Stimulated activated CD8-positive, alpha-beta memory T cell treated with anti-CD3 and anti-CD28 coated beads, Interleukin-2, amount 100 ng/mL, for 48 hours (primary cell): ENCODE results near the gene MGRN1.

Source experiments
- DNase-seq, 2 donors: peaks; one replicate each; pipeline ENCODE4 v3.0.0-alpha.2; 2020; ENCODE audit warnings: low read depth in 2 of 2

The MGRN1 gene

DNA sequence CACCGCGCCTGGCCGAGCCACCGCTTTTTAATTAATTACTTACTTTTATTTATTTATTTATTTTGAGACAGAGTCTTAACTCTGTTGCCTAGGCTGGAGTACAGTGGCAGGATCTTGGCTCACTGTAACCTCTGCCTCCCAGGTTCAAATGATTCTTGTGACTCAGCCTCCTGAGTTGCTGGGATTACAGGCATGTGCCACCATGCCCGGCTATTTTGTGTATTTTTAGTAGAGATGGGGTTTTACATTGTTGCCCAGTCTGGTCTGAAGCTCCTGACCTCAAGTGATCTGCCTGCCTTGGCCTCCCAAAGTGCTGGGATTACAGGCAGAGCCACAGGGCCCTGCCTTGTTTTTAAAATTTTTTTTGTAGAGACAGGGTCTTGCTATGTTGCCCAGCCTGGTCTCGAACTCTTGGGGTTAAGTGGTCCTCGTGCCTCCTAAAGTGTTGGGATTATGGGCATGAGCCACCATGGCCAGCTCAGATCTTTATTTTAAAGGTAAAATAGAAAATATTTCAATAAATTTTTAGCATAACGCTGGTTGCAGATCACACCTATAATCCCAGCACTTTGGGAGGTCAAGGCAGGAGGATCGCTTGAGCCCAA is 50.4 kb downstream of the MGRN1 start:
- DNase-seq = no peak

DNA sequence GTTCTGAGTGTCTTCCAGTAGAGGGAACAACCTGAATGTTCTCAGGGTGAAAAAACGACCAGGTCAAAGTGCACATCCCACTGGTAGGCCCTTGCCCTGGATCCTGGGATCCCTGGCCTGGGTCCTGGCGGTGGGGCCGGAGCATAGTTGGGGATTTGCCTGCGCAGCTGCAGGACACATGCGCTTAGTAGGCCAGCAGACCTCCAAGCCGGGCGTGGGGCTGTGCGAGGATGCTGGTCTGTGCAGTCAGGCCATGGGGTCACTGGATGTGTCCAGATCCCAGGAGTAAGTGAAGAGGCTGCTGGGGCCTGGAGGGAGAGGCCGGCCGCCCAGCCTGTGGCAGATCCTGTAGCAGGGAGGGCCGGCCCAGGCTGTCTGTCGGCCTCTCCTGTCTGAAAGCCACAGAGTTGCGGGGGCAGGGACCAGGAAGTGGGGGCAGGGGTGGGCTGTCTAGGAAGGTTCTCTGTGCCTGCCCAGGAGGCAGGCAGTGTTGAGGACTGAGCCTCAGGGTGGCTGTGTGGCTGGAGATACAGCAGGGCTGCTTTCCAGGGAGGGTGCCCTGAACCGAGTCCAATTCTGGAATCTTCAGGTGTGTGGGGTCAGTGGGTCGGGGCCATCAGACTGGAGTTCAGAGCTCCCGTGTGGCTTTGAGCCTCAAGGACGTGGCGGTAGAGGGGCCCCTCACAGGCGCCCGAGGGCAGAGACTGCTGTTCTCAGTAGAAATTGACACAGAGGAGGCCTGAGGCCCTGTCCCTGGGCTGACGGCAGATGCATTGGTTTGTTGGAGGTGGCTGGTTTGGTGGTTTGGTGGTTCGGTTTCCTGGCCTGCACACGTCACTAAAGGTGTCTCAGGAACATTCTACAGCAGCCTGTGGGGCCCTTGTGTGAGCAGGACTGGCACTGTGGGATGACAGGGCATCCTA is 51.5 kb downstream of the MGRN1 start:
- peak; percentile 57 to 67 for DNase-seq

DNA sequence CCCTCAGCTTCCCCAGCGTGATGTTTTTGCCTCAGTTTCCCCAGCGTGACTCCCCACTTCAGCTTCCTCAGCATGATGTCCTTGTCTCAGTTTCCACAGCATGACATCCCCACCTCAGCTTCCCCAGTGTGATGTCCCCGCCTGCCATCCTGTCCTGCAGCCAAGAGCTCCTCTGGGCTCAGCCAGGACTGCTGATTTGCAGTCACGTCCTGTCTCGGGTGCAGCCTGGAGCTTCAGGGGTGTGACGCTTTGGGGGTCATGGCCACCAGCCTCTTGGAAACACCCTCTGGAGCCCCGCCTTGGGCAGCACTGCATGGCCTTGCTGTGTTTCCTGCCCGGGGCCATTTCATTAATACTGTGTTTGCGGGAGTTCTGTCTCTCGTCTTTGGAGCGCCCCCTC is 52.2 kb downstream of the MGRN1 start:
- DNase-seq = no peak

DNA sequence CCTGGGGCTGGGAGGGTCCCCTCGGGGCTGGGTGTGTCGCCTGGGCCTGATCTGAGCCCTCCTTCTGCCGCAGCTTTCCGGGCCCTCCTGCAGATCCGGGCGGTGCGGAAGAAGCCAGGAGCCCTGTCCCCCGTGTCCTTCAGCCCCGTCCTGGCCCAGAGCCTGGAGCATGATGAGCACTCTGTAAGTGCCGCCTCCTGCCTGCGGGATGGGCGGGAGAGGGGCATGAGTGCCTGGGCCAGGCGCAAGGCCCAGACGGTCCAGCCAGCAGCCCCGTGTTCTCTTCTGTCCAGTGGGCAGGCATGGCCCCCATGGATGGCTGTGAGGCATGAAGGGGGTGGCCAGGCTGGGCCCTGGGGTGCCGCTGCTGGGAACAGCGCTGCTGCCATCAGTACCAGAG is 52.8 kb downstream of the MGRN1 start:
- no peak for DNase-seq

DNA sequence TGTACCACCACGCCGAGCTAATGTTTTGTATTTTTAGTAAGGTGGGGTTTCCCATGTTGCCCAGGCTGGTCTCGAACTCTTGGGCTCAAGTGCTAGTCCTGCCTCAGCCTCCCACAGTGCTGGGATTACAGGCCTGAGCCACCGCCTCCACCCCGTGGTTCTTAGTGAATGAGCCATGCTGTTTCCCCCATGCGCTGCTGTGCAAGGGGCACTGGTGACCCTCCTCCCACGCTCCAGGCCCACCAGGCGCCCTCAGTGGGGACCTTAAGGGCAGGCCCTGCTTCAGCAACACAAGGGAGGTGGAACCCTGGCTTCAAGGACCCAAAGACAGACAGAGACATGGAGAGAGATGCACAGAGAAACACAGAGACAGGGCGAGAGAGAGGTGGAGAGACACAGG is 53.4 kb downstream of the MGRN1 start:
- no peak for DNase-seq

DNA sequence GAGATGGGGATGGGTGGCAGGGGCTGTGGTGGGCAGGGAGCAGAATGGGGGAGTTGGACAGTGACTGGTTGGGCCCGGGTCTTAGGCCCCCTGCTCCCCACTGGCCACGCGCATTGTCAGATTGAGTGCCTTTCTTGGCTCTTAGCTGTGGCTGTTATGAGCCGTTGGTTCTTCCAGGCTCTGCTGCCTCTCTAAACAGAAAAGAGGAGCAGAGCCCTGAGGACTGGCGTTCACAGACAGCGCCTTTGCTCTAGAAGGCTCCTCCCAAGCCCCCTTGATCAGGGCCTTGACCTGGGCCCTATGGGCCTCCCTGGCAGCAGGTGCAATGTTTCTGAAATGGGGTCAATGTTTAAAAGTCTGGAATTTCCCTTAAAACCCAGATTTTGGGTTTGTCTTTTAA is 54.0 kb downstream of the MGRN1 start:
- DNase-seq = no peak

DNA sequence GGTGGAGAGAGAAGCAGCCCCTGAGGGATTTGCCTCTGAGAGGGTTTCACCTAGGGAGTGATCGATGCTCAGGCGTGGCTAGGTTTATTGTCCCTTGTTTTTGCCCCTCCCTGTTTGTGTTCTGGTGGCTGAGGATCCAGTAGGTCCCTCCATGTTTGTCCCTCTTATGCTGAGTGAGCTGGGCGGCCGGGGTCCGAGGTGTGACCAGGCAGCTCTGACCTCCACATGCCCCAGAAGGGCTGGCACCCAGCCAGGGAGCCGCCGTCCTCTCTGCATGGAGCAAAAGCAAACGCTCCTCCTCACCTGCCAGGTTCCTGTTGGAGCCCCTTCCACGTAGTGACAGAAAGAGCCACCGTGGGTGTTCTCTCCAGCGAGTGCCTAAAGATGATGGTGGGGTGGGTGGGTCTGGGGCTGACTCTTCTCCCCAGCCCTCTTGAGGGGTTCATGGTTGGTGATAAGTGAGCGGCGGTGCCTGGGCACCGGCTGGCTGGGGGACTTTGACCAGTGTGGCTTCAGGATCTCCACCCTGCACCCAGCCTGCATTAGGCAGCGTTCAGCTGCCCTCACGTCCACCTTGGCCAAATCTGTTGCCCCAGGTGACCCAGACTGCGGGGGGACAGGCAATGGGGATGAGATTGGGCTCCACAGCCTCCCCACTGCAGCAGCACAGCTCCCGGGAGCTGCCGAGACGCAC is 54.7 kb downstream of the MGRN1 start:
- no peak for DNase-seq

DNA sequence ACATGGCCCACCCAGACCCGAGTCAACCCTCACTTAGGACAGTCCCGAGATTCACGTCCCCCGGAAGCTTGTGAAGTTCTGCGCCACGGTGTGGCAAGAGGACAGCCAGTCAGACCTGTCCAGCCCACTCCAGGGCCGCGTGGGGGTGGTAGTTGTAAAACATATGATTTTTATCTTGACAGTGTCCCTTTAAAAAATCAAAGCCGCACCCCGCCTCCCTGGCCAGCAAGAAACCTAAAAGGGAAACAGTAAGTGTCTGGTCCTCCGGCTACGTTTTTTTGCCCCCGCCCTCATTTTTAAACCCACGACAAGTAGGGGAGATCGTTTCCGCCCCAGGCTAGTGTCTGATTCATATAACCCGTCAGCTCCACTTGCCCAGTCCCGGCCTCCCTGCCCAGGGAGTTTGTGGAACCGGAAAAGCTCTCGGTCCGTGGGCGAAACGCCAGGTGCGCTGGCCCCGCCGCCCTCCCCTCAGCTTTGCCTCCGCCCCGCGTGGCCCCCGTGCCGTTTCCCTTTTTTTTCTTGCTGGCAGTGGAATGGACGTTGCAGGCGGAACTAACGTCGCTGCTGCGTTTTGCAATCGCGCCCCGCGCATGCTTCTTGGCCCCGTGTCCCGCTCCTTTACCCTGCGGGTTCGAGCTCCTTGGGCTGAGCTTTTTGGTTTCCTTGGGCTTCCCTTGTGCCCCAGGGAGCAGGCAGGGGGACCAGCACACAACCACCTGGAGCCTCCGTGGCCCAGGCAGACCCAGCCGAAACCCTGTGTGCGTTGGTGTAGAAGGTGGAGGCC is 55.4 kb downstream of the MGRN1 start:
- DNase-seq = no peak

DNA sequence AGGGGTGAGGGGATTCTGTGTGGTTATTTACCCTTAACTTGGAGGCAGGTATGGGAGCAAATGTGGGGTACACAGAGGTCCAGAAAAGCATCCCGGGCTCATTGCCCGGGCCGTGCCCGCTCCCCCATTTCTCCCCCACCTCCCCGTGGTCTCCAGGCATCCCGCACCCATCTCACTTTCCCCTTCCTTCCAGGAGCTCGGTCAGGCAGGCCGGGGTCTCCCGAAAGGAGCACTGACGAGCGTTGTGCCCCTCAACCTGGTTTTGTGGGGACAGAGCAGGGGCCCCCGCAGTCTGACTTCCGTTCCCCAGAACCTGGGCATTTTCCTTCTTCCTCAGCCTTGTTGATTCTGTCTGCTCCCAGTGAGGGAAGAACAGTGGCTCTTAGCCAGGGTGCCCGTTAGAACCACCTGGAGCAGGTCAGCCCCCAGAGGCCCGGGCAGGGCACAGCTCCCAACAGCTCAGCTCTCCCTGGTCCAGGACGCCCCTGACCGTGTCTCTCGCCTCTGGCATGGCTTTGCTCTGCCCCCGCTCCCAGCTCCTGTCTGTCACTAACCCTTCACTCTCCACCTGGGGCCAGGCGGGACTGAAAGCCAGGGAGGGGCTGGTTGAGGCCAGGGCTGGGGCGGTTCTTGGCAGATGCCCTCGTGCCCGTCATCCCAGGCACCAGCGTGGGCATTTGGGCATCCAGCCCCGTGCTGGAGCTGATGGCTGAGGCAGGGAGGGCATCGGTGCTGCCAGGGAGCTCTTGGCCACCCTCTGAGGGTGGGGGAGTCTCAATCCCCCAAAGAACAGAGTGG is 56.2 kb downstream of the MGRN1 start:
- no peak for DNase-seq

DNA sequence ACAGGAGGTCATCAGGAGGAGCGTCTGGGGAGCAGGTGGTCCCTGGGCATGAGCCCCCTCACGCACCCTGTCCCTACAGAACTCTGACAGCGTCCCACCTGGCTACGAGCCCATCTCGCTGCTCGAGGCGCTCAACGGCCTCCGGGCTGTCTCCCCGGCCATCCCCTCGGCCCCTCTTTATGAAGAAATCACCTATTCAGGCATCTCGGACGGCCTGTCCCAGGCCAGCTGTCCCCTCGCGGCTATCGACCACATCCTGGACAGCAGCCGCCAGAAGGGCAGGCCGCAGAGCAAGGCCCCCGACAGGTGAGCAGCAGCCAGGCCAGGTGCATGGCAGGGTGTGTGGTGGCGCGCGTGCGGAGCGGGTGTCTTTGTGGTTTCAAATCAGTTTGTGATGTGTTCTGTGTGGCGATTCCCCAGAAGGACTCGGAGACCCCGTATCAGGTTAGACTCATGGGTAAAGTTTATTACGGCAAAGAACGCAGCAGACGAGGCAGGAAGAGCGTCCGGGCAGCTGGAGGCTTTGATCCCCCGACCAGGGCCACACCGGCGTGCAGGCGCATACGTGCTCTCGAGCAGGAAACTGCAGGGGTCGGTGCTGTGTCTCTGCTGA is 57.0 kb downstream of the MGRN1 start:
- DNase-seq = no peak

DNA sequence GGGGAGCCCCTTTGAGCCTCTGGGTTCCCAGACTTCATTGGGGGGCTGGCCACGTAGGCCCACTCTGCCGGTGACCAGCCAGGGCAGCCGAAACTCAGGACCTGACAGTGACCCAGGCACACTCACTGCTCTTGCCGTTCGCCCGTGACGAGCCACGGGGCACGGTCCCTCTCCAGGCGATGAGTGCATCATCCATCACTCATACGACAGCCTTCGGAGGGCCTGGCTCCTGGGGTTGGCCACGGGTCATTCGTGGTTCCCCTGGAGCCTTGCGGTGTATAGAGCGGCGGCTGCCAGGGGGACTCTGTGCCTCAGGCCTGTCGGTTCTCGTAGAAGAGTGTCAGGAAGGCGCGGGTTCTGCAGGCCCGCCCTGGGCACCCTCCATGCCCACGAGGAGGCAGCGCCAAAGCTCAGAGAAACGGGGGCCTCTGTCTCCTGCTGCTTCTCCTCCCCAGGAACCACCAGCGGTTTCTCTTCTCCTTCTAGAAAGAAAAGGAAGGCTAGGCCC is 57.5 kb downstream of the MGRN1 start:
- DNase-seq = no peak

DNA sequence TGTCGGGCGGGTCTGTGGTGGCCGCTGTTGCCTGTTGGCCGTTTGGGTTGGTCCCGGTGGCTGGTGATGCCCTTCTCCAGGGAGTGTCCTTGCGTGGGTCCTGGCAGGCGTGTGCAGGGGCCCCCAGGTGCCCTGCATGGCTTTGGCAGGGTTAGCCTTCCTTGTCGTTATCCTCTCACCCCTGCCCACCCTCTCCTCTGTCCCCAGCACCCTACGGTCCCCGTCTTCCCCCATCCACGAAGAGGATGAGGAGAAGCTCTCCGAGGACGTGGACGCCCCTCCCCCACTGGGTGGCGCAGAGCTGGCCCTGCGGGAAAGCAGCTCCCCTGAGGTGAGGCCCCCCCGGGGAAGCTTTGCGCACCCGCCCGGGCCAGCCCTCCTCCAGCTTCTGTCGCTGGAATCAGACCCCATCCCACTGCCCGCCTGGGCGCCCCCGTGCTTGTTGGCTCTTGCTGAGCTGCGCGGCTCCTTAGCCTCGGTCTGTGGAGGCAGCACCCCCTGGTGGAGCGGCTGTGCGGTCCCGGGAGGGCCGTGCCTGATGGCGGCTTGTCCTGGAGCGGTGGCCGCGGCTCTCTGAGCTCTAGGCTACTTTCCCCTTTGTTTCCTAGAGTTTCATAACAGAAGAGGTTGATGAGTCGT is 58.1 kb downstream of the MGRN1 start:
- DNase-seq = peak; percentile 43 to 45

DNA sequence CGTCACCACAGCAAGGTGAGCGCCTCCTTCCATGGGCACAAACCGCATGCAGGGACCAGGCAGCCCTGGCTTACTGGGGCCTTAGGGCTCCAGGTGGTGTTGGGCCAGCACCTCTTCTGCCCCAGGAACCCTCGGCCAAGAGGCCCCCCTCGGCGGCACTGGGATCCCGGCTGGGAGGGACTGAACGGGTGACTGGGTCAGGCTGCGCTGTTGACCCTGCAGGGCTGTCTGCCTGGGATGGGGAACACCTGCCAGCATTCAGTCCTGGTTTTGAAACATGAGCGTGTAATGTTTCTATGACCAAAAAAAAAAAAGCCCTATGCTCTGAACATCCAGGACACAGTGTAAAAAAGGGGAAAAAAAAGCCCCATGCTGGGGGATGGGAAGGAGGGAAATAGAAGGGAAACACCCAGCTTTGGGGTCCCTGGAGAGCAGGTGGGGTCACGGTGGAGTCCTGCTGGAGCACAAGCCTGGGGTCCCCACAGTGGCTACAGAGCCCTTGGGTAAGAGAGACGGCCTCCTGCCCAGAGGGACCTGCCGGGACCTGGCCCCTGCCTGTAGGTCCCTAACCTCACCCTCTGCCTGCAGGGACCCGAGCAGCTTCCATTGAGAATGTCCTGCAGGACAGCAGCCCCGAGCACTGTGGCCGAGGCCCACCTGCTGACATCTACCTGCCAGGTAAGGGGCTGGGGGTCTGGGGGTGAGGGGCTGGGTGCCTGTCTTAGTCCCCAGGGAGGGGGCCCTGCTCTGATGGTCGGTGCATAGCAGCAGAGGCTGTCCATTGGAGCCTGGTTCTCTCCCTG is 58.8 kb downstream of the MGRN1 start:
- no peak for DNase-seq

DNA sequence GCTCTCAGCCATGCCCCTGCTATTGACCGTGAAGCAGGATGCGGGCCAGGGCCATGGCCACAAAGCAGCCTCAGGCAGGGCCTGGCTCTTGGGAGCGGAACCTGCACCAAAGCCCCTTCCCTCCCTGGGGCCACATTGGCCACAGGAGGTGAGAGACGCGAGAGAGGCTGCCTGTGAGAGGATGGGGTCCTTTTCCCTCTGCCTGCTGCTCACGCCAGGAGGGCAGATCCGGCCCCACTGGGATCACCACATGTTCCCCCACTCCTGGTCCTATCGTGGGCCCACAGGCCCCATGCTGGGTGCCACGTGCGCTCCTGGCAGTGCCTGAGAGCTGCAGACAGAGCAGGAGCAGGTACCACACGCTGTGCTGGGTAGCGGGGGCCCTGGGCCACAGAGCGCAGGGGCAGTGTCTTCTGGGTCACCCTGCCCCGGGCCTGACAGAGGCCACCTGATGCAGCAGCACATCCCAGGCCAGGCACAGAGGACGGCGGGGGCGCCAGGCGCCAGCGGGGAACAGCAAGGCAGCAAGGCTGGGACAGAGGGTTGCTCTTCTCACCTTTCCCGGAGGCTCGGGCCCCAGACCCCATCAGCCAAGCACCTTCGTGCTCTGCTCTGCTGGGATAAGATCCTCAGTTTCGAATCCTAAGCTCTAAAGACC is 59.6 kb downstream of the MGRN1 start:
- DNase-seq = no peak

DNA sequence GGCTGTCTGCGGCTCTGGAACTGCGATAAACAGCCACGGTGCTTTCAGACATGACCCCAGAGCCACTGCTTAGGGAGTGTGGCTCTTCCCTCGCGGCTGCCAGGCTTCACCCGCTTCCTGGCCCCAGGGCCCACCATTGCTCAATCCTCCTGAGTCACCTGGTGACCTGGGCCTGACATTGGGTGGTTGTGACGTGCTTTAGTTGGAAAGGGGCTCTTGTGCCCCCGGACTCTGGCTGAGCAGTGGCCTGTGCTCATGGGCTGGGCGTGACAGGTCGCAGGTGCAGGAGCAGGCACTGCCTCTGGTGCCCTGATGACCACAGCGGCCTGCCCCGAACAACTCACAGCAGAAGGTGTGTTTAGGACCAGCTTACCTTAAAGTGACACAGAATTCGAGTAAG is 60.1 kb downstream of the MGRN1 start:
- no peak for DNase-seq

DNA sequence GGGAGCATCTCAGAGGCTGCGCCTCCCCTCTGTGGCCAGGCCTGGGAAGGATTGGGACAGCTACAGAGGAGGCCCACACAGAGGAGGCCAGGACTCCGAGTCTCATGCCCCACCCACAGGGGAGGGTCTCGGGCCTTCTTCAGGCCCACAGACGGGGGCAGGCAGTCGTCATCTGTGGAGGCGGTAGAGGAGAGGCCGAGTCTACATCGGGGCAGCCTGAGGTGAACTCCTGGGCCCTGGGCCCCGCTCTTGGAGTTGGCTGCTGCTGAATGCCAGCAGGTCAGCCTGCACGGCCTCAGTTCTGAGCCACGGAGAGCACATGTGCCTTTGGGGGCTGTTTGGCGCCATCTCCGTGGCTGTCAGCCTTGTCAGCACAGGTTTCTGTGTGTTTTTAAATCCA is 60.7 kb downstream of the MGRN1 start:
- no peak for DNase-seq

DNA sequence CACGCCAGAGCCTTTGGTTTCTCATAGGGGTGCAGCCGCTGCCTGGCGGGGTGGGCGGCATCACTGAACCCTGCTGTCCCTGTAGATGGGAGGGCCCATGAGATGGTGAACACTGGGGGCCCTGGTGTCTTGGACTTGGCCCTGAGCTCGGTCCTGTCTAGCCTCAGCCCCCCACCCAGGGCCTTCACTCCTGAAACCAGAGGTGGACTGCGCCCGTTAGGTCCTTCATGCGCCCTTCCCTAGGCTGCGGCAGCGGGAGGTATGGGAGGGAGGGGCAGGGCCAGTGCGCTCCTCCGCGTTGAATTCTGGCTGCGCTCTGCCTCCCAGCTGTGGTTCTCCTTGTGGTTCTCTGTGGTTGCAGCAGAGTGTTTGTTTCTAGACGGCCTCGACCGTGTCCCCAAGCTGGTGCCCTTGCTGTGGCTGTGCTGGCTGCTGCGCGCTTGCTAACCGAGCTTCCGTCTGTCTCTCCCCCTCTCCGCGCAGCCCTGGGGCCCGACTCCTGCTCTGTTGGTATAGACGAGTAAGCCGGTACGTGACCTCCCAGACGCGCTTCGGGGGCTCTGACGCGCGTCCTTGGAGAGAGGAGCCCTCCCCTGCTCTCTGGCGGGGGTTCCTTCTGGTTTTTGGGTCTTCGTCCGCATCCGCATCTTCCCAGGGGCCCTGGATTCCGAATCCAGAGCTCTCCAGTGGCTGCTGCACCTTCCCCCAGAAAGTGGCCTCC is 61.3 kb downstream of the MGRN1 start:
- no peak for DNase-seq
